ENCODE measurements around the gene CHRNA7.
"Not testable (repeated sequence)": the region's sequence is repeated elsewhere in the genome, so short reads cannot be mapped to it uniquely, and the experiment has no call there.

The CHRNA7 gene

DNA sequence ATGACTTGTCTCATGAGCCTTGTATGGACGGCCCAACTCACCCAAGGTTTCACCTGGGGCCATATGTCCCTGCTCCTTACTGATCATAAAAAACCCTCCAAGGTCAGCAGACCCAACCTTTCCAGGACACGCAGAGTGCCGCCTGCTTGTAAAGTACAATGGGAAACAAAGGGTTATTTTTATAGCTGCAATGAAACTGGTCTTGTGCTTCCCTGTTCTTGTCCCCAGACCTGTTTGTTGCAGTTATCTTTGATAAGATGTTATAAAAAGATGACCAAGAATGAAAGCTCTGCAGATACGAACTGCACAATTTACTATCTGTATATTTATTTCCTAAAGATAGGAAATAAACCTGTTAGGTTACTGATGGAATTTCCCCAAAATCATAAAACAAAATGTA, 136.0 kb downstream of the CHRNA7 start:
- DNase-seq (ENCODE audit: low read depth in 2 of 2, low spot score in 1 of 2), result not testable (repeated sequence)

- not testable (repeated sequence) for DNase-seq (ENCODE audit: low read depth in 2 of 2, low spot score in 1 of 2)
These were observed 137.6 kb downstream of the CHRNA7 start for GRCh38 chr15:32167913-32168312.

- DNase-seq (ENCODE audit: low read depth in 2 of 2, low spot score in 1 of 2), result not testable (repeated sequence)
These were observed 150.3 kb downstream of the CHRNA7 start for GRCh38 chr15:32180579-32180978.

DNA sequence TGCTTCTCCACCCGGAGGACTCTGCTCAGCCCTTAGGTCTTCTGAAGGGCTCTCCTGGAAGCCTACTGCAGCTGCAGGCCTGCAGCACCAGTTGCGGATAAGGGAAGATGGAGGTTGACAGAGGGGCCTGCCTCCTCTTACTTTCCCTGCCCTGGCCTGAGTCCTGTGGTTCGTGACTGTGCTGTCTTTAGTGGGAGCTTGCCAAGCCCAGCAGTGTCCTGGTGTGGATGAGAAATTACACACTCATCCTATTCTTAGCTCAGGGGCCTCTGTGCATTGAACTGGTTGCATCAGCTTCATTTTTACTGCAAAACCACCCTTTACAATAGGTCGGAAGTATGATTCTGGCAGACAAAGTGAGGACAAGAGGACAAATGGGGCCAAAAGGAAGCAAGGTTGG, 163.5 kb downstream of the CHRNA7 start:
- not testable (repeated sequence) for DNase-seq (ENCODE audit: low read depth in 2 of 2, low spot score in 1 of 2)

- not testable (repeated sequence) for DNase-seq (ENCODE audit: low read depth in 2 of 2, low spot score in 1 of 2)
These were observed 165.9 kb downstream of the CHRNA7 start for GRCh38 chr15:32196206-32196605.

- DNase-seq (ENCODE audit: low read depth in 2 of 2, low spot score in 1 of 2), result not testable (repeated sequence)
These were observed 168.6 kb downstream of the CHRNA7 start for GRCh38 chr15:32198938-32199337.

DNA sequence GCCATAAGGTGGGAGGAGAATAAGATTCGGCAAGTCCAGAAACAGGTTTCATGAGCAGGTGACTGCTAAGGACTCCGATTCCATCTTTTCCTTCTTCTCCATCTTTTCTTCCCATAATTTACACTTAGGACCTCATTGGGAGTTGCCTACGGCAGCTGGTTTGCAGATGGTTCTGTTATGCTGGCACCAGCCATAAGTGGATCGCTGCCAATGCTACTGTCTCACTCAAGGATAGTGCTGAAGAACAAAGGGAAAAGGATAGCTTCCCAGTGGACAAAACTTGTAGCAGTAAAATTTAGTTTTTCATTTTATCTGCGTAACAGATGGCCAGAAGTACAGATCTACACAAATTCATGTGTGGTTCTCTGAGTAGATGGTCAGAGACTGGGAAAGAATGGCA, 178.8 kb downstream of the CHRNA7 start:
- not testable (repeated sequence) for DNase-seq (ENCODE audit: low read depth in 2 of 2, low spot score in 1 of 2)

DNA sequence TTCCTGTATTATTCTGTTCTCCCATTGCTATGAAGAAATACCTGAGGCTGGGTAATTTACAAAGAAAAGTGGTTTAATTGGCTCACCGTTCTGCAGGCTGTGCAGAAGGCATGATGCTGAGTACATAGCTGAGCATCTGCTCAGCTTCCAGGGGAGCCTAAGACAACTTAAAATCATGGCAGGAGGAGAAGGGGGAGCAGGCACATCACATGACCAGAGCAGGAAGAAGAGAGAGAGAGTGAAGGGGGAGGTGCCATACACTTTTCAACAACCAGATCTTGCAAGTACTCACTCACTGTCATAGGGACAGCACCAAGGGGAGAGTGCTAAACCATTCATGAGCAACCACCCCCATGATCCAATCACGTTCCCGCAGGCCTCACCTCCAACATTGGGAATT, 188.4 kb downstream of the CHRNA7 start:
- no peak for DNase-seq (ENCODE audit: low read depth in 2 of 2, low spot score in 1 of 2)
